Common myeloid progenitor, CD34-positive (primary cell): ENCODE data around the gene TRAF7.
"Not testable (repeated sequence)": the region's sequence is repeated elsewhere in the genome, so short reads cannot be mapped to it uniquely, and the experiment has no call there.

ENCODE experiments used
- CTCF ChIA-PET: fragments of 350-600 bp; sonication (Branson Sonifier 250); formaldehyde crosslinking; loops from one replicate; lab custom pipeline; 2021; ENCODE audit warnings: antibody characterized with exemption; lab: Charles Lee
- POLR2A ChIA-PET: fragments of 350-600 bp; sonication (Branson Sonifier 250); formaldehyde crosslinking; loops from one replicate; lab custom pipeline; 2021; ENCODE audit warnings: antibody characterized with exemption; lab: Charles Lee
- DNase-seq, 3 donors: peaks; one replicate each; pipeline versions ENCODE4 v3.0.0 to v3.0.0-alpha.2; 2013
- H3K27ac ChIP-seq, 2 experiments: 1 replicate in 1 of 2; 2 replicates in 1 of 2; pipeline ENCODE4 v1.7.0; 2013; ENCODE audit warnings: inconsistent platforms in 2 of 2, low read length in 2 of 2, mild to moderate bottlenecking in 2 of 2, low read depth in 1 of 2, moderate library complexity in 1 of 2; ENCODE audit not compliant: severe bottlenecking in 2 of 2, insufficient read depth in 1 of 2, poor library complexity in 1 of 2
- H3K27me3 ChIP-seq, 5 experiments: replicated peaks in 2 of 5; 1 replicate in 3 of 5; 2 replicates in 2 of 5; pipeline versions ENCODE4 v1.6.1 to v1.7.0; 2013; ENCODE audit warnings: low read length in 4 of 5, mild to moderate bottlenecking in 2 of 5, moderate library complexity in 2 of 5, inconsistent platforms in 1 of 5; ENCODE audit not compliant: insufficient read depth in 5 of 5, control insufficient read depth in 4 of 5
- H3K36me3 ChIP-seq, 4 experiments: 1 replicate in 2 of 4; 2 replicates in 2 of 4; pipeline versions ENCODE4 v1.6.1 to v1.7.0; 2013; ENCODE audit warnings: low read length in 3 of 4, control low read depth in 1 of 4, mild to moderate bottlenecking in 1 of 4; ENCODE audit not compliant: control insufficient read depth in 4 of 4, insufficient read depth in 4 of 4
- H3K4me1 ChIP-seq, 4 experiments: 1 replicate in 3 of 4; 2 replicates in 1 of 4; pipeline versions ENCODE4 v1.6.1 to v1.7.1; 2013; ENCODE audit warnings: low read length in 3 of 4, mild to moderate bottlenecking in 3 of 4, control low read depth in 1 of 4, inconsistent platforms in 1 of 4, moderate library complexity in 1 of 4; ENCODE audit not compliant: control insufficient read depth in 4 of 4, insufficient read depth in 4 of 4; ENCODE audit errors: control extremely low read depth in 1 of 4
- H3K4me3 ChIP-seq, 7 experiments: 1 replicate in 4 of 7; 2 replicates in 3 of 7; pipeline versions ENCODE4 v1.5.1 to v1.7.0; 2013; ENCODE audit warnings: mild to moderate bottlenecking in 7 of 7, low read length in 6 of 7, moderate library complexity in 6 of 7, inconsistent platforms in 2 of 7, low read depth in 2 of 7, control low read depth in 1 of 7; ENCODE audit not compliant: insufficient read depth in 4 of 7, control insufficient read depth in 1 of 7; ENCODE audit errors: extremely low read depth in 1 of 7
- H3K9me3 ChIP-seq, 5 experiments: 1 replicate in 4 of 5; 2 replicates in 1 of 5; pipeline versions ENCODE4 v1.6.1 to v1.7.1; 2013; ENCODE audit warnings: low read length in 4 of 5, mild to moderate bottlenecking in 2 of 5, inconsistent platforms in 1 of 5, low read depth in 1 of 5, moderate library complexity in 1 of 5; ENCODE audit not compliant: control insufficient read depth in 4 of 5, insufficient read depth in 2 of 5; ENCODE audit errors: control extremely low read depth in 1 of 5
- WGBS: methylation state at CpG from one replicate; pipeline ENCODE4 v1.1.5; 2013; ENCODE audit not compliant: insufficient coverage; 5-methylcytosine and 5-hydroxymethylcytosine counted together

Gene TRAF7

DNA sequence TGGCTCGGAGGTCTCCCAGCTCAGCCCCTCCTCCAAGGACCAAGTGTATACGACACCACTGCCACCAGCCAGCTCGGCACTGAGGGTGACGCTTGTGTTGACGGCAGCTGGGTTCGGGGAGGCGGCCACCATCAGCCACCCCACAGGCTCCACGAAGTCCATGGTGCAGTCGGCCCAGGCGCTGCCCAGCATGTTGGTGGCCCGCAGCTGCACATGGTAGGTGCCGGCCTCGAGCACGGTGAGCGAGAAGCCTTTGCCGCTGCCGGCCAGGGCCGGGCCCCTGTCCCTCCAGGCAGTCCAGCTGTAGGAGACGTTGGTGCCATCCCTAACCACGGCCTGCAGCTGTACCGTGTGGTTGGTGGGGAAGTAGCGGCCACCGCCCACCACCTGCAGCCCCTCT is 45.7 kb upstream of the TRAF7 start:
- WGBS = over 99% methylated on average over 15 of the region's 23 CpGs
- H3K27me3 ChIP-seq, POLR2A ChIA-PET, DNase-seq, CTCF ChIA-PET, H3K9me3 ChIP-seq, H3K4me1 ChIP-seq, H3K27ac ChIP-seq, H3K4me3 ChIP-seq: not testable (repeated sequence)
- H3K36me3 ChIP-seq = peaks cover 0 to 44% (median 8%) of the 10 kb centered on the region in 4 experiments

DNA sequence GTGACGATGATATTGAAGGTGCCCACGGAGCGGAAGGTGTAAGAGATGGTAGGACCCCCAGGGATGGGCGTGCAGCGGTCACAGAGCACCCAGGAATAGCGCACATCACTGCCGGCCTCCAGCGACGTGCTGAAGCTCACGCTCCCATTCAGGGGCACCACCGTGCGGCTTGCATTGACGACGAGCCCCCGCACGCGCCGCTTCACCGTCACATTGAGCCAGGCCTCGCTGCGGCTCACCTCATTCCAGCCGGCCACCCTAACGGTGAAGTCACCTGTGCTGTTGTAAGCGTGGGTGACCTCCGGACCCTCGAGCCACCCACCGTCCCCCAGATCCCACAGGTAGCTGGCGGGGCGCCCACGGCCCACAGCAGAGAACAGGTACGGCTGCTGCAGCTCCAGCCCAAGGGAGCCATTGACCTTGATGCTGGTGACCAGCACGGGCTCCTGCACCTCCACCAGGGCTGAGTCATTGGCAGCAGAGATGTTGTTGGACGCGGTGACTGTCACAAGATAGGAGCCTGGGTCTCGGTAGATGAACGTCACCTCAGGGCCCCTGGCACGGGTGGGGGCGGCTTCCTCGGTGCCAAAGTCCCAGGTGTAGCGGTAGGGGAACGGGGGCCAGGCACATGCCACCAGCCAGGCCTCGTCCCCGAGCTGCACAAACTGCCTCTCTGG is 45.1 kb upstream of the TRAF7 start:
- POLR2A ChIA-PET = not testable (repeated sequence)

DNA sequence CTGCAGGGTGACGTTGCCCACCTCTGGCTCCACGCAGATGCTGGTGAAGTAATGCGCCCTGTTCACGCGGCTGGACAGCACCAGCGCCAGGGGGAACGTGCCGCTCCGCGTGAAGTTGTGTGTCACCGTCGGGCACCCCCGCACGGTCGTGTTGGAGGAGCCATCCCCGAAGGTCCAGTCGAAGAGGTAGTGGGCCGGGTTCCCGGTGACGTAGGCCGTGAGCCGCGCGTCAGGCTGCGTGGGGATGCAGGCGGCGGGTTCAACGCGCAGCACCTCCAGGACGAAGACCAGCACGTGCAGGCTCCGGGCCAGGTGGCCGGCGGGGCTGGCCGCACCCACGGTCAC is 44.6 kb upstream of the TRAF7 start:
- DNase-seq, POLR2A ChIA-PET, H3K4me3 ChIP-seq, H3K9me3 ChIP-seq, H3K4me1 ChIP-seq, H3K27me3 ChIP-seq, H3K27ac ChIP-seq, CTCF ChIA-PET: not testable (repeated sequence)
- H3K36me3 ChIP-seq = peaks cover 0 to 41% (median 7%) of the 10 kb centered on the region in 4 experiments
- 97% methylated on average over 34 of the region's 36 CpGs for WGBS

More for the DNA sequence above, 45.1 kb upstream of the TRAF7 start:
- 96% methylated on average over 30 of the region's 43 CpGs for WGBS
- DNase-seq, H3K9me3 ChIP-seq, H3K4me3 ChIP-seq, H3K27ac ChIP-seq, CTCF ChIA-PET, H3K4me1 ChIP-seq, H3K27me3 ChIP-seq: not testable (repeated sequence)
- H3K36me3 ChIP-seq = peaks cover 0 to 44% (median 8%) of the 10 kb centered on the region in 4 experiments

DNA sequence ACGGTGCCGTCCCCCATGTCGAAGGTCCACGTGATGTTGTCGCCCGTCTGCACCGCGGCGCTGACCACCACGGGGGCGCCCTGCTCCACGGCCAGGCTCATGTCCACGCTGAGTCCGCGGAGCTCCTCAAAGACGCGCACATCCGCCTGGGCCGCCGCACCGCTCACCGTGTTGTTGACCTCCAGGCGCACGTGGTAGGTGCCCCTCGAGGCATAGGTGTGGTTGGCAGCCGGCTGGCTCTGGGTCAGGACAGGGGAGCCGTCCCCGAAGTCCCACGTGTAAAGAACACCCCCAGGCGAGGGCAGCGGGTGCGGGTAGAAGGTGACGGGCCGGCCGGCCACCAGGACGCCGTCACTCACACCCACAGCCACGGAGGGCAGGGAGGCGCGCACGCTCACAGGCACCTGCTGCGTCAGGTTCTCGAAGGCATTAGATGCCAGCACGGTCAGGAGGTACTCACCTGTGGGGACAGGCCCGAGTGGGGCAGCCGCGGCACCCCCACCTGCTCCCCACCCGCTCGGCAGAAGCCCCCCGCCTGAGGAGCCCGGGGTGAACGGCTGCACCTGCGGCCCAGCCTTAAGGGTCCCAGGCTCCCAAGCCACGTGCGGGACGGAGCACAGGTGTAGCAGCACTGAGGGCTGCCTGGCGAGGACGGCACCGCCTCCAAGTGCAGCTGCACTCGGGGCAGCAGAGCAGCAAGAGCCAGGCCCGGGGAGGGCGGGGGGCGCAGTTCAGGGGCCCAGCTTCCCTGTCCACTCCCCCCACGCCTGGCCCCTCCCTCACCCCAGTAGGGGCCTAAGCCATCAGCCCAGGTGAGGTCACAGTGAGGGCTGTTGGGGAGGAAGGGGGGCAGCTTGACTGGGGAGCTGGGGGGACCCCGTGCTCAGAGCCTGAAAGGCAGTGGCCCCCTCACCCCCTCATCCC is 43.9 kb upstream of the TRAF7 start:
- peaks cover 0 to 41% (median 7%) of the 10 kb centered on the region in 4 experiments for H3K36me3 ChIP-seq

DNA sequence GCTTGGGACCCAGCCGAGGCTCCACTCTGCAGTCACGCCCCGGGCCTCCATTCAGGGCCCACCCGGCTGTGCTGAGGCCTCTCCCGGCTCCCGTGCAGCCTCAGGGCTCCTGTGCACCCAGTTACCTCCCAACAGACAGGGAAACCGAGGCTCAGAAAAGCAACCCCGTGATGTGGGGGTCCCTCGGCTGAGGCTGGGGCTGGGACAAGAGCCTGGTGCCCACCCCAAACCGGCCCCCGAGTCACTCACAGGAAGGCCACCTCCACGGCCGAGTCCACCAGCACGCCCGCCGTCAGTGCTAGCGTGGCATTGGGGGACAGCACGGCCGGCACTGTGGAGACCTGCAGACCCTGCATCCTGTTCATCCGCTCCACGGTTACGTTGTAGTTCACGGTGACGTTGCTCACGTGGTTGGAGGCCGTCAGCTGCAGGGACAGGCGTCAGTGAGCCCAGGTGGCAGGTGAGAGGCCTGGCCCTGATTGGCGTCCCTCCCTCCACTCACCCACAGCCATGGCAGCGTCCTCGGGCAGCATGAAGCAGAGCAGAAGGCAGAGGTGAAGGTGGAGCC is 43.0 kb upstream of the TRAF7 start:
- WGBS = 96% methylated on average over 18 of the region's 30 CpGs
- H3K4me1 ChIP-seq, H3K4me3 ChIP-seq, POLR2A ChIA-PET, H3K9me3 ChIP-seq, H3K27ac ChIP-seq, CTCF ChIA-PET, DNase-seq, H3K27me3 ChIP-seq: not testable (repeated sequence)
- H3K36me3 ChIP-seq = peaks cover 0 to 39% (median 7%) of the 10 kb centered on the region in 4 experiments

More for the DNA sequence above, 43.9 kb upstream of the TRAF7 start:
- H3K4me3 ChIP-seq, H3K27ac ChIP-seq, POLR2A ChIA-PET, H3K4me1 ChIP-seq, CTCF ChIA-PET, DNase-seq, H3K27me3 ChIP-seq, H3K9me3 ChIP-seq: not testable (repeated sequence)
- 98% methylated on average over 29 of the region's 65 CpGs for WGBS

DNA sequence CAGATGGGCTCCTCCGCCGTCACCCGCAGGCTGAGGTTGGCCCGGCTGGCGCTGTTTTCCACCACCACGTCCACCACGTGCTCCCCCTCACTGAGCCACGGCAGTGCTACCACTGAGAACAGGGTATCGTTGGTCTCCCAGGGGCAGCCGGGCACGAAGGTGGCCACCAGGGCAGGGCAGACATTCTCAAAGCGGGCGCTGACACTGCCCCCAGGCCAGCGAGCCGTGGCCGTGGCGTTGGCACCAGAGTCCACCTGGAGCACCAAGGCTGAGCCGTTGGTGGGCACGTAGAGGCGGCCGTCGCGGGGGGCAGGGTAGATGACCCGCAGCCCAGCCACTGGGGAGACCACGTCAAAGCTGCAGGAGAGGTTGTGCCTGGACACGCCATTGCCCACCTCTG is 41.4 kb upstream of the TRAF7 start:
- H3K4me3 ChIP-seq, H3K27ac ChIP-seq, H3K27me3 ChIP-seq, H3K9me3 ChIP-seq, H3K4me1 ChIP-seq, DNase-seq, POLR2A ChIA-PET, CTCF ChIA-PET: not testable (repeated sequence)
- 99% methylated on average over 23 of the region's 26 CpGs for WGBS
- H3K36me3 ChIP-seq = peaks cover 0 to 27% (median 7%) of the 10 kb centered on the region in 4 experiments
